Thymus (tissue), 11 donors: ENCODE data around the gene ABLIM2. TPM values are rescaled to one million over a fixed set of nuclear protein-coding genes. Genes with fewer than 3 reads are reported as not detected.
A peak's percentile ranks its signal among the peaks of the same experiment; 100 is the strongest.

Source experiments
- DNase-seq, 9 donors: peaks; one replicate each; pipeline ENCODE4 v3.0.0-alpha.2; 2013; ENCODE audit warnings: low spot score in 9 of 9, low read depth in 6 of 9, missing footprints in 1 of 9
- H3K27ac ChIP-seq, 2 donors: one replicate each; pipeline ENCODE4 v1.5.1; 2013; ENCODE audit warnings: control low read depth in 1 of 2, low read depth in 1 of 2, low read length in 1 of 2, mild to moderate bottlenecking in 1 of 2, moderate library complexity in 1 of 2
- H3K27me3 ChIP-seq, 2 donors: one replicate each; pipeline ENCODE4 v1.5.1; 2013; ENCODE audit warnings: low read length in 1 of 2; ENCODE audit not compliant: control insufficient read depth in 2 of 2, insufficient read depth in 1 of 2
- H3K36me3 ChIP-seq, 2 donors: one replicate each; pipeline ENCODE4 v1.5.1; 2013; ENCODE audit warnings: low read length in 1 of 2, mild to moderate bottlenecking in 1 of 2, moderate library complexity in 1 of 2; ENCODE audit not compliant: control insufficient read depth in 2 of 2, insufficient read depth in 2 of 2
- H3K4me1 ChIP-seq, 2 donors: one replicate each; pipeline ENCODE4 v1.5.1; 2013; ENCODE audit warnings: low read length in 2 of 2; ENCODE audit not compliant: control insufficient read depth in 2 of 2, insufficient read depth in 2 of 2
- H3K4me3 ChIP-seq, 2 donors: one replicate each; pipeline ENCODE4 v1.5.1; 2013; ENCODE audit warnings: low read length in 2 of 2, control low read depth in 1 of 2, mild to moderate bottlenecking in 1 of 2
- H3K9me3 ChIP-seq, 2 donors: one replicate each; pipeline ENCODE4 v1.5.1; 2013; ENCODE audit warnings: low read length in 1 of 2, mild to moderate bottlenecking in 1 of 2; ENCODE audit not compliant: control insufficient read depth in 2 of 2, insufficient read depth in 1 of 2
- WGBS: extraction: QIAGEN DNeasy Blood & Tissue Kit; methylation state at CpG from one replicate; pipeline ENCODE4 v1.1.7; 2013; 5-methylcytosine and 5-hydroxymethylcytosine counted together
- polyA plus RNA-seq: library from polyadenylated mRNA; stranded (reverse); fragments of 200-250 nt; gene quantifications from one replicate; pipeline ENCODE4 v1.2.3, GENCODE V29; 2013
- total RNA-seq: library from RNA; stranded (reverse); fragments of 120-200 nt; gene quantifications from one replicate; pipeline ENCODE4 v1.2.4, GENCODE V29; 2013
- donor health status: healthy.

Gene ABLIM2
- total and polyA plus RNA-seq, 2 donors: 1.0 to 7.4 TPM

- 54% methylated on average over 12 of the region's 12 CpGs for WGBS
- no peak for DNase-seq
- Histone ChIP-seq H3K27me3 (peaks cover 0 to 2% of the 10 kb centered on the region in 2 donors), H3K4me1 (peaks cover 0 to 3% of the 10 kb centered on the region in 2 donors), H3K27ac (no peak overlapping the region), H3K36me3 (no peaks in the 10 kb centered on the region), H3K4me3 (no peak overlapping the region), H3K9me3 (peaks cover 0 to 21% of the 10 kb centered on the region in 2 donors)
Observed at GRCh38 chr4:8096690-8097061, 61.9 kb downstream of the ABLIM2 start.

GRCh38 chr4:8095956-8096689 is 62.5 kb downstream of the ABLIM2 start:
- Histone ChIP-seq H3K27ac (no peak overlapping the region), H3K27me3 (peaks cover 0 to 2% of the 10 kb centered on the region in 2 donors), H3K4me3 (no peak overlapping the region), H3K4me1 (no peaks in the 10 kb centered on the region), H3K9me3 (peaks cover 0 to 21% of the 10 kb centered on the region in 2 donors), H3K36me3 (no peaks in the 10 kb centered on the region)
- 70% methylated on average over 21 of the region's 21 CpGs for WGBS
- DNase-seq: no peak

- H3K4me3 ChIP-seq: no peak overlapping the region
- H3K27ac ChIP-seq: no peak overlapping the region
- no peaks in the 10 kb centered on the region for H3K4me1 ChIP-seq
- peaks cover 0 to 2% of the 10 kb centered on the region in 2 donors for H3K27me3 ChIP-seq
- H3K9me3 ChIP-seq: peaks cover 0 to 21% of the 10 kb centered on the region in 2 donors
- WGBS: 99% methylated on average over 2 of the region's 2 CpGs
- no peak for DNase-seq
- H3K36me3 ChIP-seq: no peaks in the 10 kb centered on the region
Observed at GRCh38 chr4:8093587-8094274, 64.9 kb downstream of the ABLIM2 start.

- peaks cover 0 to 21% of the 10 kb centered on the region in 2 donors for H3K9me3 ChIP-seq
- WGBS: 94% methylated on average over 2 of the region's 2 CpGs
- no peaks in the 10 kb centered on the region for H3K4me1 ChIP-seq
- H3K36me3 ChIP-seq: no peaks in the 10 kb centered on the region
- peak in 1 of 9 donors; percentile 10 for DNase-seq
- no peaks in the 10 kb centered on the region for H3K27me3 ChIP-seq
- H3K27ac ChIP-seq: no peak overlapping the region
- H3K4me3 ChIP-seq: no peak overlapping the region
Observed at GRCh38 chr4:8092282-8092681, 66.3 kb downstream of the ABLIM2 start.

GRCh38 chr4:8090744-8091301 is 67.8 kb downstream of the ABLIM2 start:
- DNase-seq: peak in 1 of 9 donors; percentile 9
- H3K4me1 ChIP-seq: no peaks in the 10 kb centered on the region
- peaks cover 0 to 16% of the 10 kb centered on the region in 2 donors for H3K9me3 ChIP-seq
- H3K36me3 ChIP-seq: no peaks in the 10 kb centered on the region
- 87% methylated on average over 12 of the region's 12 CpGs for WGBS
- H3K27ac ChIP-seq: no peak overlapping the region
- H3K27me3 ChIP-seq: no peaks in the 10 kb centered on the region
- H3K4me3 ChIP-seq: no peak overlapping the region

DNA sequence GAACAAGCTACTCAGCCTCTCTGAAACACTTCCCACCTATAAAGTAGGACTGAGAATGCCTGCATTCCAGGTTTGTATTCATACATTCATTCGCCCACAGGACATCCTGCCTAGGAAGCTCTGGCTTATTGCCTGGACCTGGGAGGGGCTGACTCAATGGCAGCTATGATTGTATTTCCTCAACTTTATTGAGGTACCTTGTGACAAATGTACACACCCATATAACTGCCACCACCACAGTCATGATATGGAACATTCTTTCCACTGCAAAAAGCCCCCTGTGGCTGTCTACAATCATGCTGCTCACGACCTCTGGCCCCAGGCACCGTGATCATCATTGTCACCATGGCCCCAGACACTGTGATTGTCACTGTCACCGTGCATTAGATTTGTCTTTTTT is 68.3 kb downstream of the ABLIM2 start:
- H3K27ac ChIP-seq: no peak overlapping the region
- H3K4me1 ChIP-seq: no peaks in the 10 kb centered on the region
- no peak overlapping the region for H3K4me3 ChIP-seq
- DNase-seq: peak in 2 of 9 donors; percentile 8 to 29
- H3K9me3 ChIP-seq: peaks cover 0 to 11% of the 10 kb centered on the region in 2 donors
- no peaks in the 10 kb centered on the region for H3K27me3 ChIP-seq
- 79% methylated on average over 4 of the region's 4 CpGs for WGBS
- no peaks in the 10 kb centered on the region for H3K36me3 ChIP-seq

GRCh38 chr4:8089862-8090261 is 68.8 kb downstream of the ABLIM2 start:
- Histone ChIP-seq H3K4me1 (no peaks in the 10 kb centered on the region), H3K9me3 (peaks cover 0 to 7% of the 10 kb centered on the region in 2 donors), H3K36me3 (no peaks in the 10 kb centered on the region), H3K27me3 (no peaks in the 10 kb centered on the region), H3K4me3 (no peak overlapping the region), H3K27ac (no peak overlapping the region)
- no peak for DNase-seq
- 89% methylated on average over 7 of the region's 7 CpGs for WGBS

GRCh38 chr4:8088966-8089491 is 69.6 kb downstream of the ABLIM2 start:
- Histone ChIP-seq H3K4me3 (no peak overlapping the region), H3K36me3 (no peaks in the 10 kb centered on the region), H3K27me3 (no peaks in the 10 kb centered on the region), H3K9me3 (peaks cover 0 to 7% of the 10 kb centered on the region in 2 donors), H3K27ac (no peak overlapping the region), H3K4me1 (no peaks in the 10 kb centered on the region)
- 92% methylated on average over 12 of the region's 12 CpGs for WGBS
- DNase-seq: no peak

DNA sequence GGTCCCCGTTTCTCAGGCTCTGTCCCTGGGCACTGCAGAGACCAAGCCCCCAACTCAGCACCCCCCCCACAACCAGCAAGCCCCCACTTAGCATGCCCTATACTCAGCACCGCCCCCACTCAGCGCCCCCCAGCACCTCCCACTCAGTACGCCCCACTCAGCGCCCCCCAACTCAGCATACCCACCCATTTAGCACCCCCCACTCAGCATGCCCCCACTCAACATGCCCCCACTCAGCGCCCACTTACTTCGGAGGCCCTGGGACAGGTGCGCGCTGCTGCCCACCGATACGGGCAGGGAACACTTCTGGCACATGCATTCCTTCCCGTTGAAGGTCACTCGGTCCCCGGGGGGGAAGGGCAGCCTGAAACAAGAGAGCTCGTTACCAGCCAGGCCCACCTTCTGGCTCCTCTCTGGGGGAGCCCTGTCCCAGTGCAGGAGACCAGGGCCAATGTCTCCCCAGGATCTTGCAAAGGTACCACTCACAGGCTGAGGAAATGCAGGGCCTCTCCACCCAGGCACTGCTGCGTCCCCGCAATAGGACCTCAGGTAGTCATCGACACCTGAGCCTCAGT is 70.6 kb downstream of the ABLIM2 start:
- no peak for DNase-seq
- Histone ChIP-seq H3K4me3 (no peak overlapping the region), H3K4me1 (no peaks in the 10 kb centered on the region), H3K27me3 (no peaks in the 10 kb centered on the region), H3K36me3 (no peaks in the 10 kb centered on the region), H3K27ac (no peak overlapping the region), H3K9me3 (peaks cover 0 to 6% of the 10 kb centered on the region in 2 donors)
- 88% methylated on average over 18 of the region's 18 CpGs for WGBS
